HEK293T (cell line): ENCODE data around the gene ACADM.

Source experiments
- ARNT ChIP-seq: fragments of 450-650 bp; IDR thresholded peaks from 2 replicates; pipeline ENCODE4 v1.6.1; 2017; ENCODE audit warnings: mild to moderate bottlenecking
- BHLHE40 ChIP-seq: fragments of 450-650 bp; IDR thresholded peaks from 2 replicates; pipeline ENCODE4 v1.6.1; 2016; ENCODE audit warnings: mild to moderate bottlenecking, moderate library complexity, borderline replicate concordance
- ELF4 ChIP-seq: fragments of 450-650 bp; IDR thresholded peaks from 2 replicates; pipeline ENCODE4 v1.6.1; 2017; ENCODE audit warnings: antibody characterized with exemption
- FOXA1 ChIP-seq: fragments of 450-650 bp; IDR thresholded peaks from 2 replicates; pipeline ENCODE4 v1.6.1; 2016; ENCODE audit warnings: mild to moderate bottlenecking
- FOXK2 ChIP-seq: fragments of 450-650 bp; IDR thresholded peaks from 2 replicates; pipeline ENCODE4 v1.6.1; 2016; ENCODE audit warnings: mild to moderate bottlenecking
- FOXM1 ChIP-seq: fragments of 450-650 bp; IDR thresholded peaks from 2 replicates; pipeline ENCODE4 v1.6.1; 2017; ENCODE audit warnings: mild to moderate bottlenecking, borderline replicate concordance
- HDGF ChIP-seq: fragments of 450-650 bp; IDR thresholded peaks from 2 replicates; pipeline ENCODE4 v1.6.1; 2017; ENCODE audit warnings: antibody characterized with exemption, borderline replicate concordance
- L3MBTL2 ChIP-seq: fragments of 450-650 bp; conservative IDR thresholded peaks from 2 replicates; pipeline ENCODE4 v1.6.1; 2016; ENCODE audit warnings: mild to moderate bottlenecking
- NFRKB ChIP-seq: fragments of 450-650 bp; IDR thresholded peaks from 2 replicates; pipeline ENCODE4 v1.6.1; 2016; ENCODE audit warnings: mild to moderate bottlenecking, moderate library complexity
- PKNOX1 ChIP-seq: fragments of 450-650 bp; IDR thresholded peaks from 2 replicates; pipeline ENCODE4 v1.6.1; 2016
- SP1 ChIP-seq: fragments of 450-650 bp; IDR thresholded peaks from 2 replicates; pipeline ENCODE4 v1.6.1; 2017
- SUZ12 ChIP-seq: fragments of 450-650 bp; IDR thresholded peaks from 2 replicates; pipeline ENCODE4 v1.6.1; 2016; ENCODE audit warnings: mild to moderate bottlenecking
- TARDBP ChIP-seq: fragments of 450-650 bp; IDR thresholded peaks from 2 replicates; pipeline ENCODE4 v1.6.1; 2016
- ZNF384 ChIP-seq: fragments of 450-650 bp; IDR thresholded peaks from 2 replicates; pipeline ENCODE4 v1.6.1; 2016

GRCh38 chr1:75812065-75812464, 87.6 kb downstream of the ACADM start:
- TF ChIP-seq PKNOX1 (no peak), L3MBTL2 (no peak), TARDBP (no peak), SP1 (no peak), ARNT (no peak), FOXA1 (no peak), ZNF384 (no peak), FOXK2 (no peak), HDGF (no peak), SUZ12 (no peak), NFRKB (no peak), FOXM1 (no peak), BHLHE40 (no peak), ELF4 (no peak)
